Panc1 (cell line): Measurements from ENCODE around the gene CYP21A2. TPM values are rescaled to one million over a fixed set of nuclear protein-coding genes. Genes with fewer than 3 reads are reported as not detected.

Source experiments
- ATAC-seq: fragments of 200-7000 bp; cut with Tn5 transposase; 2 replicates; pipeline ENCODE4 v1.9.1; 2020; ENCODE audit warnings: mild to moderate bottlenecking, moderate library complexity
- BruUV-seq: library from RNA; stranded (reverse); fragments of 400-500 nt; replicated peaks from 2 replicates; lab custom pipeline; 2021; lab: Mats Ljungman, UMichigan
- CTCF ChIA-PET: fragments of 300-600 bp; sonication (Branson Sonifier 250); formaldehyde crosslinking; loops from one replicate; lab custom pipeline; 2022; ENCODE audit warnings: antibody characterized with exemption; lab: Charles Lee
- POLR2A ChIA-PET: fragments of 300-600 bp; sonication (Branson Sonifier 250); formaldehyde crosslinking; loops from one replicate; lab custom pipeline; 2022; ENCODE audit warnings: antibody characterized with exemption; lab: Charles Lee
- DNase-seq: peaks from one replicate; pipeline ENCODE4 v3.0.0-alpha.2; 2010; ENCODE audit warnings: low read depth, low spot score
- H3K27ac ChIP-seq: 2 replicates; pipeline ENCODE4 v1.5.1; 2011; ENCODE audit warnings: mild to moderate bottlenecking, low read length, inconsistent platforms
- H3K27me3 ChIP-seq: fragments of 200-500 bp; sonication (Bioruptor generic); 2 replicates; pipeline ENCODE4 v1.6.0; 2014; ENCODE audit warnings: low read length, inconsistent platforms; ENCODE audit not compliant: control insufficient read depth, insufficient read depth
- H3K36me3 ChIP-seq: fragments of 200-500 bp; sonication (Bioruptor generic); 2 replicates; pipeline ENCODE4 v1.5.1; 2014; ENCODE audit warnings: inconsistent platforms, mild to moderate bottlenecking, low read length, moderate library complexity; ENCODE audit not compliant: control insufficient read depth, insufficient read depth
- H3K4me1 ChIP-seq: 2 replicates; pipeline ENCODE4 v1.5.1; 2011; ENCODE audit warnings: inconsistent platforms, mild to moderate bottlenecking, low read length, moderate library complexity; ENCODE audit not compliant: control insufficient read depth, insufficient read depth
- H3K4me3 ChIP-seq, 2 experiments: 2 replicates each; pipeline ENCODE4 v1.5.1; 2011 to 2012; ENCODE audit warnings: low read depth in 2 of 2, low read length in 2 of 2, mild to moderate bottlenecking in 2 of 2, inconsistent platforms in 1 of 2, moderate library complexity in 1 of 2
- H3K9me3 ChIP-seq: fragments of 200-500 bp; sonication (Bioruptor generic); 2 replicates; pipeline ENCODE4 v1.5.1; 2014; ENCODE audit warnings: low read depth, mild to moderate bottlenecking, inconsistent platforms, low read length, moderate library complexity; ENCODE audit not compliant: control insufficient read depth, insufficient read depth
- POLR2AphosphoS5 ChIP-seq: IDR thresholded peaks from 2 replicates; pipeline ENCODE4 v1.6.1; 2012; ENCODE audit warnings: mild to moderate bottlenecking, low read depth, low read length, moderate library complexity
- SIN3A ChIP-seq: IDR thresholded peaks from 2 replicates; pipeline ENCODE4 v1.6.1; 2012; ENCODE audit warnings: low read depth, mild to moderate bottlenecking, low read length, moderate library complexity, borderline replicate concordance; ENCODE audit not compliant: insufficient read depth
- TCF7L2 ChIP-seq: IDR thresholded peaks from 2 replicates; pipeline ENCODE4 v1.6.1; 2011; ENCODE audit warnings: mild to moderate bottlenecking, low read depth, low read length, inconsistent platforms
- in situ Hi-C: cut with HindIII; loops from 2 replicates; pipeline ENCODE4 v1.10.0; 2016; ENCODE audit warnings: low sequenced_read_pairs, low pct_unique_long_range_greater_than_20kb
- intact Hi-C: fragments of 100-400 bp; cut with micrococcal nuclease; formaldehyde crosslinking; loops from one replicate; pipeline ENCODE4 v1.10.0; 2022; ENCODE audit not compliant: unreplicated experiment
- total RNA-seq: library from RNA; stranded (reverse); gene quantifications from one replicate; pipeline ENCODE4 v1.2.1, GENCODE V29; 2021; ENCODE audit not compliant: unreplicated experiment
- TF ChIP-seq, protein P1 (sequence below): fragments of 450-650 bp; IDR thresholded peaks from 2 replicates; pipeline ENCODE4 v1.5.1; 2017; ENCODE audit warnings: mild to moderate bottlenecking
- TF ChIP-seq, protein P2 (sequence below), 2 experiments: IDR thresholded peaks; 2 replicates each; pipeline ENCODE4 v1.6.1; 2011 to 2012; ENCODE audit warnings: low read depth in 2 of 2, control low read depth in 1 of 2, low read length in 1 of 2, mild to moderate bottlenecking in 1 of 2, moderate library complexity in 1 of 2; ENCODE audit not compliant: insufficient read depth in 1 of 2

Gene CYP21A2
- total RNA-seq, 1 experiment from 2014 or later, result 1.1 TPM

DNA sequence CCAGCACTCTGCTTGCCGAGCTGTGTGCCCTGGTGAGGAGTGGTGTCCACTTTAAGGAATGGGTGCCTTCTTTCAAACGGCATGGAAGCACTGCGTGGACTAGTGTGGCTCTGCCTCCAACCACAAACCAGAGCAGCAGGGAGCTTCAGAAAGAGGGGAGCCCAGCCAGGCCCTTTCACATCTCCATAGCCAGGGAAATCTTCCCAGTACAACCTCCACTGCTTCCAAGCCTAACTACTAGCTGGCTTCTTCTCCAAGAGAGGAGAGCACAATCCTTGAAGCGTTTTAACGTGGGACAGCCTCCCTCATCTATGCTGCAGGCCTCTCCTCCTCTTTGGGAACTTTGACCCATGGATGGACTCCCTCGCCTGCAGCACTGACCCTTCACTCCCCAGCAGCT is 44.3 kb downstream of the CYP21A2 start:
- Histone ChIP-seq H3K9me3 (no peaks in the 10 kb centered on the region), H3K36me3 (no peaks in the 10 kb centered on the region), H3K27me3 (no peaks in the 10 kb centered on the region), H3K27ac (no peak overlapping the region), H3K4me3 (no peak overlapping the region), H3K4me1 (no peaks in the 10 kb centered on the region)
- no peak for DNase-seq
- ChIA-PET CTCF (no interaction called here), POLR2A (interaction anchor here (0.5 kb wide), 1 partner anchor 77 kb away, joined by 3 read pairs; no protein-coding TSS in a partner anchor)
- in situ Hi-C loops (no loop called here), intact Hi-C loops (no loop called here)
- no TSS peak for BruUV-seq
- TF ChIP-seq, protein P1, sequence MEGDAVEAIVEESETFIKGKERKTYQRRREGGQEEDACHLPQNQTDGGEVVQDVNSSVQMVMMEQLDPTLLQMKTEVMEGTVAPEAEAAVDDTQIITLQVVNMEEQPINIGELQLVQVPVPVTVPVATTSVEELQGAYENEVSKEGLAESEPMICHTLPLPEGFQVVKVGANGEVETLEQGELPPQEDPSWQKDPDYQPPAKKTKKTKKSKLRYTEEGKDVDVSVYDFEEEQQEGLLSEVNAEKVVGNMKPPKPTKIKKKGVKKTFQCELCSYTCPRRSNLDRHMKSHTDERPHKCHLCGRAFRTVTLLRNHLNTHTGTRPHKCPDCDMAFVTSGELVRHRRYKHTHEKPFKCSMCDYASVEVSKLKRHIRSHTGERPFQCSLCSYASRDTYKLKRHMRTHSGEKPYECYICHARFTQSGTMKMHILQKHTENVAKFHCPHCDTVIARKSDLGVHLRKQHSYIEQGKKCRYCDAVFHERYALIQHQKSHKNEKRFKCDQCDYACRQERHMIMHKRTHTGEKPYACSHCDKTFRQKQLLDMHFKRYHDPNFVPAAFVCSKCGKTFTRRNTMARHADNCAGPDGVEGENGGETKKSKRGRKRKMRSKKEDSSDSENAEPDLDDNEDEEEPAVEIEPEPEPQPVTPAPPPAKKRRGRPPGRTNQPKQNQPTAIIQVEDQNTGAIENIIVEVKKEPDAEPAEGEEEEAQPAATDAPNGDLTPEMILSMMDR, result no peak
- TF ChIP-seq TCF7L2, result no peak
- no peak for TF ChIP-seq POLR2AphosphoS5
- no peak for TF ChIP-seq SIN3A
- TF ChIP-seq, protein P2, sequence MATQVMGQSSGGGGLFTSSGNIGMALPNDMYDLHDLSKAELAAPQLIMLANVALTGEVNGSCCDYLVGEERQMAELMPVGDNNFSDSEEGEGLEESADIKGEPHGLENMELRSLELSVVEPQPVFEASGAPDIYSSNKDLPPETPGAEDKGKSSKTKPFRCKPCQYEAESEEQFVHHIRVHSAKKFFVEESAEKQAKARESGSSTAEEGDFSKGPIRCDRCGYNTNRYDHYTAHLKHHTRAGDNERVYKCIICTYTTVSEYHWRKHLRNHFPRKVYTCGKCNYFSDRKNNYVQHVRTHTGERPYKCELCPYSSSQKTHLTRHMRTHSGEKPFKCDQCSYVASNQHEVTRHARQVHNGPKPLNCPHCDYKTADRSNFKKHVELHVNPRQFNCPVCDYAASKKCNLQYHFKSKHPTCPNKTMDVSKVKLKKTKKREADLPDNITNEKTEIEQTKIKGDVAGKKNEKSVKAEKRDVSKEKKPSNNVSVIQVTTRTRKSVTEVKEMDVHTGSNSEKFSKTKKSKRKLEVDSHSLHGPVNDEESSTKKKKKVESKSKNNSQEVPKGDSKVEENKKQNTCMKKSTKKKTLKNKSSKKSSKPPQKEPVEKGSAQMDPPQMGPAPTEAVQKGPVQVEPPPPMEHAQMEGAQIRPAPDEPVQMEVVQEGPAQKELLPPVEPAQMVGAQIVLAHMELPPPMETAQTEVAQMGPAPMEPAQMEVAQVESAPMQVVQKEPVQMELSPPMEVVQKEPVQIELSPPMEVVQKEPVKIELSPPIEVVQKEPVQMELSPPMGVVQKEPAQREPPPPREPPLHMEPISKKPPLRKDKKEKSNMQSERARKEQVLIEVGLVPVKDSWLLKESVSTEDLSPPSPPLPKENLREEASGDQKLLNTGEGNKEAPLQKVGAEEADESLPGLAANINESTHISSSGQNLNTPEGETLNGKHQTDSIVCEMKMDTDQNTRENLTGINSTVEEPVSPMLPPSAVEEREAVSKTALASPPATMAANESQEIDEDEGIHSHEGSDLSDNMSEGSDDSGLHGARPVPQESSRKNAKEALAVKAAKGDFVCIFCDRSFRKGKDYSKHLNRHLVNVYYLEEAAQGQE (IDR thresholded peaks at IDR 0.05; ENCODE audit: insufficient read depth in 1 of 2, low read depth in 2 of 2, low read length in 1 of 2), result no peak
- ATAC-seq, result no peak

DNA sequence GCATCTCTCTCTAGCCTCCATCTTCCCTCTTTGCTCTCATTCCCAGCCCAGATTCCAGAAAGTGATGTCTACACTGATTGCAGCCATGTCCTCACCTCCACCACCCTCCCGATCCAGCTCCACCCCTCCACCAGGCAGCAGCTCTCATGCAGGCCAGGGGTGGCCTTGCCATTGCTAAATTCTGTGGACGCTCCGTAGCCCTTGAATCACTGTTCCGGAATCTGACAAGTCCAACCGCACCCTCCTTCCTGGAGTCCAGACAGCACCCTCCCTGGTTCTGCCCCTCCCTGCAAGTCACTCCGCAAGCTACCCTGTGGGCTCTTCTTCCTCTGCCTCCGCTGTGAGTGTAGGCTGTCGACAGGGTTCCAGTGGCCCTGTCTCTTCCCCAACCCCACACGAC is 44.7 kb downstream of the CYP21A2 start:
- Histone ChIP-seq H3K4me1 (no peaks in the 10 kb centered on the region), H3K27ac (no peak overlapping the region), H3K9me3 (no peaks in the 10 kb centered on the region), H3K4me3 (no peak overlapping the region), H3K27me3 (no peaks in the 10 kb centered on the region), H3K36me3 (no peaks in the 10 kb centered on the region)
- in situ Hi-C loops (no loop called here), intact Hi-C loops (no loop called here)
- TF ChIP-seq, protein P1, result no peak
- TF ChIP-seq SIN3A (no peak), POLR2AphosphoS5 (no peak)
- TF ChIP-seq, protein P2 (IDR thresholded peaks at IDR 0.05; ENCODE audit: insufficient read depth in 1 of 2, low read depth in 2 of 2, low read length in 1 of 2), result no peak
- POLR2A ChIA-PET, result no interaction called here
- CTCF ChIA-PET, result no interaction called here
- ATAC-seq (no peak), DNase-seq (no peak)
- BruUV-seq, result no TSS peak
